K562 (cell line): Measurements from ENCODE around the gene ARHGEF17. TPM values are rescaled to one million over a fixed set of nuclear protein-coding genes. Genes with fewer than 3 reads are reported as not detected.

Experiments used
- ATAC-seq: fragments of 200-7000 bp; cut with Tn5 transposase; 3 replicates; pipeline ENCODE4 v1.9.1; 2020; ENCODE audit warnings: moderate library complexity
- BruUV-seq: library from RNA; stranded (reverse); fragments of 400-500 nt; replicated peaks from 2 replicates; lab custom pipeline; 2021; lab: Mats Ljungman, UMichigan
- CTCF ChIA-PET: fragments of 300-600 bp; formaldehyde crosslinking; extraction: SDS; loops from one replicate; lab custom pipeline; 2021; ENCODE audit warnings: low intra/inter-chr PET ratio; lab: Yijun Ruan, JAX
- POLR2A ChIA-PET: fragments of 300-600, 350-650 bp; sonication (Branson Sonifier 250); formaldehyde crosslinking; extraction: SDS; loops from one replicate; lab custom pipeline; 2021; ENCODE audit warnings: antibody characterized with exemption, inconsistent platforms; lab: Yijun Ruan, JAX
- DNase-seq, 4 experiments: peaks; one replicate each; pipeline versions ENCODE4 v3.0.0 to v3.0.0-alpha.2; 2011 to 2018; ENCODE audit warnings: low spot score in 3 of 4, mixed read lengths in 3 of 4; ENCODE audit errors: extremely low read depth in 1 of 4
- FAIRE-seq: peaks from 2 replicates; lab custom pipeline; 2011; peaks lifted over from hg19 to GRCh38; lab: Jason Lieb, UNC
- H2AFZ ChIP-seq: 2 replicates; pipeline ENCODE4 v1.6.0; 2011; ENCODE audit warnings: low read depth, low read length, control low read depth, inconsistent platforms
- H3K27ac ChIP-seq: fragments of 200-600 bp; 3 replicates; pipeline ENCODE4 v1.8.0; 2011; ENCODE audit warnings: low read depth, mild to moderate bottlenecking, control low read depth, inconsistent platforms, low read length, moderate library complexity, mixed read lengths; ENCODE audit errors: extremely low read depth
- H3K27me3 ChIP-seq, 2 experiments: fragments of 300-600 bp in 1 of 2; 2 replicates in 1 of 2; 3 replicates in 1 of 2; pipeline versions ENCODE4 v1.6.0 to v1.8.0; 2011; ENCODE audit warnings: inconsistent platforms in 2 of 2, low read length in 2 of 2, mild to moderate bottlenecking in 1 of 2, mixed read lengths in 1 of 2, moderate library complexity in 1 of 2; ENCODE audit not compliant: control insufficient read depth in 2 of 2, insufficient read depth in 2 of 2
- H3K36me3 ChIP-seq: fragments of 300-600 bp; 3 replicates; pipeline ENCODE4 v1.8.0; 2011; ENCODE audit warnings: mild to moderate bottlenecking, low read length, inconsistent platforms; ENCODE audit not compliant: control insufficient read depth, insufficient read depth
- H3K4me1 ChIP-seq, 2 experiments: fragments of 200-600 bp in 1 of 2; replicated peaks in 1 of 2; 2 replicates in 1 of 2; 3 replicates in 1 of 2; pipeline versions ENCODE4 v1.5.1 to v1.8.0; 2011; ENCODE audit warnings: inconsistent platforms in 2 of 2, low read length in 2 of 2, mild to moderate bottlenecking in 1 of 2, mixed read lengths in 1 of 2, moderate library complexity in 1 of 2; ENCODE audit not compliant: control insufficient read depth in 2 of 2, insufficient read depth in 2 of 2
- H3K4me2 ChIP-seq: 2 replicates; pipeline ENCODE4 v1.6.1; 2011; ENCODE audit warnings: low read length, control low read depth, inconsistent platforms, mixed read lengths; ENCODE audit not compliant: insufficient read depth
- H3K4me3 ChIP-seq: fragments of 200-600 bp; sonication (generic), shearing (Covaris generic); 2 replicates; pipeline ENCODE4 v1.5.1; 2016; ENCODE audit warnings: control low read depth, inconsistent platforms
- H3K79me2 ChIP-seq: fragments of 200-600 bp; 3 replicates; pipeline ENCODE4 v1.8.0; 2011; ENCODE audit warnings: low read length, inconsistent platforms; ENCODE audit not compliant: control insufficient read depth, insufficient read depth
- H3K9ac ChIP-seq, 2 experiments: 2 replicates each; pipeline versions ENCODE4 v1.6.0 to v1.6.1; 2011; ENCODE audit warnings: low read depth in 2 of 2, low read length in 2 of 2, control low read depth in 1 of 2, inconsistent platforms in 1 of 2, mild to moderate bottlenecking in 1 of 2, mixed read lengths in 1 of 2; ENCODE audit not compliant: insufficient read depth in 1 of 2
- H3K9me1 ChIP-seq: one replicate; pipeline ENCODE4 v1.6.0; 2011; ENCODE audit warnings: inconsistent platforms, mild to moderate bottlenecking, low read length, moderate library complexity; ENCODE audit not compliant: control insufficient read depth, insufficient read depth
- H3K9me3 ChIP-seq: replicated peaks from 2 replicates; pipeline ENCODE4 v1.5.1; 2011; ENCODE audit warnings: low read depth, low read length, inconsistent platforms; ENCODE audit not compliant: control insufficient read depth, insufficient read depth
- H4K20me1 ChIP-seq: replicated peaks from 2 replicates; pipeline ENCODE4 v1.6.1; 2011; ENCODE audit warnings: low read length, inconsistent platforms, mixed read lengths; ENCODE audit not compliant: control insufficient read depth, insufficient read depth
- GTF3C2 ChIP-seq: IDR thresholded peaks from 3 replicates; pipeline ENCODE4 v1.6.1; 2011; ENCODE audit warnings: borderline replicate concordance, mild to moderate bottlenecking, moderate library complexity; ENCODE audit not compliant: insufficient read length; ENCODE audit errors: extremely low read depth
- ID3 ChIP-seq, 2 experiments: fragments of 250-450 bp in 1 of 2; fragments of 450-650 bp in 1 of 2; sonication (Bioruptor Pico) in 1 of 2; IDR thresholded peaks; 2 replicates each; pipeline versions ENCODE4 v1.6.1 to v1.8.0; 2016 to 2021; ENCODE audit warnings: mild to moderate bottlenecking in 2 of 2, moderate library complexity in 2 of 2, missing compliant biosample characterization in 1 of 2, missing genetic modification characterization in 1 of 2
- MLLT1 ChIP-seq, 2 experiments: fragments of 450-650 bp; IDR thresholded peaks; 2 replicates each; pipeline ENCODE4 v1.6.1; 2016
- PML ChIP-seq: IDR thresholded peaks from 2 replicates; pipeline ENCODE4 v1.6.1; 2012; ENCODE audit warnings: low read length, inconsistent platforms
- SMAD3 ChIP-seq: fragments of 450-650 bp; formaldehyde crosslinking; conservative IDR thresholded peaks from 2 replicates; pipeline ENCODE4 v1.4.0; 2020; ENCODE audit warnings: mild to moderate bottlenecking
- WGBS: fragments of 100-300 bp; shearing (Covaris generic); methylation state at CpG from one replicate; pipeline ENCODE4 v1.1.6; 2016; ENCODE audit warnings: low coverage, mixed read lengths; ENCODE audit not compliant: insufficient coverage; ENCODE audit errors: missing lambda C conversion rate; 5-methylcytosine and 5-hydroxymethylcytosine counted together
- in situ Hi-C: fragments of 300-500 bp; cut with MboI; formaldehyde crosslinking; loops from 4 replicates; pipeline ENCODE4 v1.15.0; 2018; ENCODE audit warnings: inconsistent platforms, mixed read lengths
- intact Hi-C: fragments of 100-400 bp; cut with micrococcal nuclease; formaldehyde crosslinking; loops from 2 replicates; pipeline ENCODE4 v1.14.2; 2022
- polyA plus RNA-seq, 8 experiments: library from polyadenylated mRNA; depleted of rRNA in 4 of 8; stranded (reverse) in 5 of 8; unstranded in 3 of 8; fragments of >200 nt; fragmentation: Nextera tagmentation in 2 of 8; fragmentation: Illumina TruSeq in 1 of 8; extraction: Ambion mirVana in 2 of 8; extraction: Trizol in 1 of 8; gene quantifications; 2 replicates each; pipeline versions ENCODE4 v1.2.1 to v1.2.3, GENCODE V29; 2011 to 2014; ENCODE audit warnings: inconsistent platforms in 1 of 8, missing spikeins in 1 of 8
- total RNA-seq, 7 experiments: library from RNA; depleted of rRNA in 6 of 7; stranded (reverse); fragments of >200 nt in 6 of 7; fragmentation: Illumina TruSeq in 2 of 7; extraction: Trizol in 2 of 7; gene quantifications; 2 replicates each; pipeline versions ENCODE4 v1.2.1 to v1.2.3, GENCODE V29; 2011 to 2021; ENCODE audit warnings: low replicate concordance in 1 of 7
- TF ChIP-seq, protein P1 (sequence below): fragments of 450-650 bp; conservative IDR thresholded peaks from 2 replicates; pipeline ENCODE4 v1.6.1; 2016; ENCODE audit warnings: missing genetic modification characterization, low read depth, mild to moderate bottlenecking, control low read depth, missing compliant biosample characterization
- TF ChIP-seq, protein P2 (sequence below): sonication (generic); formaldehyde crosslinking; IDR thresholded peaks from 2 replicates; pipeline ENCODE4 v1.8.0; 2022; ENCODE audit warnings: mild to moderate bottlenecking, missing genetic modification reagents

ARHGEF17 gene
- total and polyA plus RNA-seq, 9 of the 15 experiments (the other 6 are each of a cell fraction or from before 2014, with no cell fraction given), result 0.04 to 0.68 (median 0.10) TPM; not detected in 2

GRCh38 chr11:73395297-73396208, 87.5 kb downstream of the ARHGEF17 start:
- peaks cover 63% of the 10 kb centered on the region; the same call in 2 of the 3 replicates for H3K36me3 ChIP-seq
- POLR2A ChIA-PET, result interaction anchor here (0.6 kb wide), 1 partner anchor 26 kb away, joined by 4 read pairs; no protein-coding TSS in a partner anchor
- no TSS peak for BruUV-seq
- TF ChIP-seq SMAD3 (no peak), ID3 (CRISPR knock-in tag; IDR thresholded peaks at IDR 0.05) (no peak), ID3 (tag; IDR thresholded peaks at IDR 0.05) (no peak), GTF3C2 (no peak), PML (no peak), MLLT1 (IDR thresholded peaks at IDR 0.05) (no peak)
- TF ChIP-seq, protein P1, sequence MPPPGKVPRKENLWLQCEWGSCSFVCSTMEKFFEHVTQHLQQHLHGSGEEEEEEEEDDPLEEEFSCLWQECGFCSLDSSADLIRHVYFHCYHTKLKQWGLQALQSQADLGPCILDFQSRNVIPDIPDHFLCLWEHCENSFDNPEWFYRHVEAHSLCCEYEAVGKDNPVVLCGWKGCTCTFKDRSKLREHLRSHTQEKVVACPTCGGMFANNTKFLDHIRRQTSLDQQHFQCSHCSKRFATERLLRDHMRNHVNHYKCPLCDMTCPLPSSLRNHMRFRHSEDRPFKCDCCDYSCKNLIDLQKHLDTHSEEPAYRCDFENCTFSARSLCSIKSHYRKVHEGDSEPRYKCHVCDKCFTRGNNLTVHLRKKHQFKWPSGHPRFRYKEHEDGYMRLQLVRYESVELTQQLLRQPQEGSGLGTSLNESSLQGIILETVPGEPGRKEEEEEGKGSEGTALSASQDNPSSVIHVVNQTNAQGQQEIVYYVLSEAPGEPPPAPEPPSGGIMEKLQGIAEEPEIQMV, result no peak
- TF ChIP-seq, protein P2, sequence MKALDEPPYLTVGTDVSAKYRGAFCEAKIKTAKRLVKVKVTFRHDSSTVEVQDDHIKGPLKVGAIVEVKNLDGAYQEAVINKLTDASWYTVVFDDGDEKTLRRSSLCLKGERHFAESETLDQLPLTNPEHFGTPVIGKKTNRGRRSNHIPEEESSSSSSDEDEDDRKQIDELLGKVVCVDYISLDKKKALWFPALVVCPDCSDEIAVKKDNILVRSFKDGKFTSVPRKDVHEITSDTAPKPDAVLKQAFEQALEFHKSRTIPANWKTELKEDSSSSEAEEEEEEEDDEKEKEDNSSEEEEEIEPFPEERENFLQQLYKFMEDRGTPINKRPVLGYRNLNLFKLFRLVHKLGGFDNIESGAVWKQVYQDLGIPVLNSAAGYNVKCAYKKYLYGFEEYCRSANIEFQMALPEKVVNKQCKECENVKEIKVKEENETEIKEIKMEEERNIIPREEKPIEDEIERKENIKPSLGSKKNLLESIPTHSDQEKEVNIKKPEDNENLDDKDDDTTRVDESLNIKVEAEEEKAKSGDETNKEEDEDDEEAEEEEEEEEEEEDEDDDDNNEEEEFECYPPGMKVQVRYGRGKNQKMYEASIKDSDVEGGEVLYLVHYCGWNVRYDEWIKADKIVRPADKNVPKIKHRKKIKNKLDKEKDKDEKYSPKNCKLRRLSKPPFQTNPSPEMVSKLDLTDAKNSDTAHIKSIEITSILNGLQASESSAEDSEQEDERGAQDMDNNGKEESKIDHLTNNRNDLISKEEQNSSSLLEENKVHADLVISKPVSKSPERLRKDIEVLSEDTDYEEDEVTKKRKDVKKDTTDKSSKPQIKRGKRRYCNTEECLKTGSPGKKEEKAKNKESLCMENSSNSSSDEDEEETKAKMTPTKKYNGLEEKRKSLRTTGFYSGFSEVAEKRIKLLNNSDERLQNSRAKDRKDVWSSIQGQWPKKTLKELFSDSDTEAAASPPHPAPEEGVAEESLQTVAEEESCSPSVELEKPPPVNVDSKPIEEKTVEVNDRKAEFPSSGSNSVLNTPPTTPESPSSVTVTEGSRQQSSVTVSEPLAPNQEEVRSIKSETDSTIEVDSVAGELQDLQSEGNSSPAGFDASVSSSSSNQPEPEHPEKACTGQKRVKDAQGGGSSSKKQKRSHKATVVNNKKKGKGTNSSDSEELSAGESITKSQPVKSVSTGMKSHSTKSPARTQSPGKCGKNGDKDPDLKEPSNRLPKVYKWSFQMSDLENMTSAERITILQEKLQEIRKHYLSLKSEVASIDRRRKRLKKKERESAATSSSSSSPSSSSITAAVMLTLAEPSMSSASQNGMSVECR (CRISPR knock-in tag), result no peak

More at GRCh38 chr11:73395297-73396208, 87.5 kb downstream of the ARHGEF17 start:
- CTCF ChIA-PET, result no interaction called here
- Histone ChIP-seq H3K27me3 (no peaks in the 10 kb centered on the region), H2AFZ (no peak overlapping the region), H3K9me3 (no peaks in the 10 kb centered on the region), H3K4me3 (no peak overlapping the region), H3K4me1 (peaks cover 8 to 48% of the 10 kb centered on the region in 2 experiments; a peak in 4 of 5 replicates), H3K27ac (no peak overlapping the region), H4K20me1 (peaks cover 21% of the 10 kb centered on the region; the same call in 1 of the 2 replicates), H3K79me2 (no peaks in the 10 kb centered on the region), H3K9me1 (peaks cover 3% of the 10 kb centered on the region), H3K9ac (no peak overlapping the region), H3K4me2 (no peak overlapping the region)
- in situ Hi-C loops (no loop called here), intact Hi-C loops (no loop called here)
- no peak for ATAC-seq
- DNase-seq, result no peak
- WGBS, result 88% methylated on average over 18 of the region's 22 CpGs
- no peak for FAIRE-seq
